OCI-LY1 (cell line): ENCODE measurements around the gene LCNL1.

Source experiments
- CTCF ChIP-seq: fragments of 200-600 bp; sonication (generic), shearing (Covaris generic); IDR thresholded peaks from 2 replicates; pipeline ENCODE4 v1.5.1; 2017; ENCODE audit warnings: mild to moderate bottlenecking, antibody characterized with exemption, low read length, moderate library complexity, mixed read lengths
- EZH2 ChIP-seq: fragments of 200-600 bp; sonication (generic), shearing (Covaris generic); IDR thresholded peaks from 2 replicates; pipeline ENCODE4 v1.8.0; 2017; ENCODE audit warnings: borderline replicate concordance, mixed run types, mild to moderate bottlenecking, antibody characterized with exemption, low read length, moderate library complexity, mixed read lengths

- TF ChIP-seq CTCF (no peak), EZH2 (no peak)
Observed at GRCh38 chr9:136992819-136993369, 10.1 kb downstream of the LCNL1 start.
